Middle frontal gyrus (tissue), 1 donor: ENCODE results near the gene CACNA2D3.

ENCODE experiments used
- DNase-seq: peaks from one replicate; pipeline ENCODE4 v3.0.0-alpha.2; 2015; ENCODE audit warnings: low spot score; ENCODE audit errors: extremely low spot score

Gene CACNA2D3

DNA sequence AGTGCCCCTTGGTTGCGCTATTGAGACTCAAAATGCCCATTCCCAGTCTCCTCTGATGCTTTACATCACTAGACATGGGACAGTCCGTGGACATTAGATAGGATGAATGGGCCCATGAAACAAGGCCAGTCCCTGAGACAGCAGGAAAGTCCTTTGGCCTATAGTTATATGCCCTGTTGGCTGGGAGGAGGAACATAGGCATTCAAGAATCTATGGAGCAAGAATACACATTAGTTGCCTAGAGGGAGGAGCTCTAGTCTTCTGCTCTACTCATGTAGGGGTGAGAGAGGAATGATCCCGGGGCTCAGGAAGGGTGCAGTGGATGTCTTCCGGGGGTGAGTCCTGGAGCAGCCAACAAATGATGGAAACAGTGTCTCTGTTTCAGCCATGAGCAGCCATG lies 863.5 kb downstream of the CACNA2D3 start:
- no peak for DNase-seq

DNA sequence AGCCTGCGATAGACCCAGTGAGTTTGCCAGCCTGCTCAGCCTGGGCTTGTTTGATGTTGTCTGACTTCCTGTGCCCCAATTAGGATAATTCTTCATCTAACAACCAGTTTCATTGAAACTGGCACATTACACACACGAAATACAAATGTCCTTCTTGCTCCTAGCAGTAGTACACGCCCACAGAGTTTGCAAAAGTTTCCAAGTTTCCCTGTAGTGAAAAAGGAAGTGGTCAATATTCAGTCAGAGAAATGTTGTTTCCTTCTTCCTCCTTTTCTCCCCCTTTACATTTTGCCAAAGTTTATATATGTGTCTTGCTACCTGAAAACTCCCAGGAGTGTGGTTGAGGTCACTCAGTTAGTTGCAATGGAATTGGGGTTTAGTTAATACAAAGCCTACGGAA lies 863.9 kb downstream of the CACNA2D3 start:
- no peak for DNase-seq

DNA sequence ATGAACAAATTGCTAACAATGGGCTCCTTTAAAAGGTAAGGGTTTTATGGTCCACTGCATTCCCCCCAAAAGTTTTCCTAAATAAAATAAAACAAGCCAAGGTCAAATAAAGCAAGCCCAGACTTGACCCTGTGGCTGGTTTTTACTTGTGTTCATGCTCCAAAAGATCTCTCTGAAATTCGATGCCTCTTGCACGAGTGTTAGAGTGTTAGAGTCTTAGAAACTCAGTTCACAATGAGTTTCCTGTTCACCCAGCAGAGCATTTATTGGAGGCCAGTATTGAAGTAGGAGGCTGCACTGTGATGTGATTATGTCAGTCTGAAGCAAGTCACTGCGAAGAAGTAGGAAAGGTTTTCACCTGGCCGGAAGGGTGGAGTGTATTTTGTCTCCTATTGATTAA lies 865.4 kb downstream of the CACNA2D3 start:
- no peak for DNase-seq

DNA sequence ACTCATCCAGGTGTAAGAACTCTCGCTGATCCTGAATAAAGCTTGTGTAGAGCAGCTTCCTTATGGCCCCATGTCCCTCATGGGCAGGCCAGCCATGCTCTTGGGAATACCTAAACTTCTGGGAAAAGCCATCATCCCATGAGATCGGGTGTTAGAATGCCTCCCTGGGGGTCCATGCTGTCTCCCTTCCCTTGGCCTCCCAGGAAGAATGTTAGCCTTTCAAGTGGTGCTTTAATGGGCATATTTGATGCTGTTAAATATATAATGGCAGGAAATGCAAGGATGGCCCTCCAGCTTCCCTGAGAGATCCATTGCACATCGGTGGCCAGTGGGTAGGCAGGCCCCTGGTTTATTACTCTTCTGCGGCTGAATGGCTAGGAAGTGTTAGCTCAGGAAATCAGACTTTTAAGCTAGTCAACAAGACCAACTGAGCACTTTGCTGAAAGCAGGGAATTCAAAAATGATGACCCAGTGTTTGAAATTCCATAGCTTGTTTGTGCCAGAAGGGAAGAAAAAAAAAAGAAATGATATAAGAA lies 866.0 kb downstream of the CACNA2D3 start:
- DNase-seq, result no peak

DNA sequence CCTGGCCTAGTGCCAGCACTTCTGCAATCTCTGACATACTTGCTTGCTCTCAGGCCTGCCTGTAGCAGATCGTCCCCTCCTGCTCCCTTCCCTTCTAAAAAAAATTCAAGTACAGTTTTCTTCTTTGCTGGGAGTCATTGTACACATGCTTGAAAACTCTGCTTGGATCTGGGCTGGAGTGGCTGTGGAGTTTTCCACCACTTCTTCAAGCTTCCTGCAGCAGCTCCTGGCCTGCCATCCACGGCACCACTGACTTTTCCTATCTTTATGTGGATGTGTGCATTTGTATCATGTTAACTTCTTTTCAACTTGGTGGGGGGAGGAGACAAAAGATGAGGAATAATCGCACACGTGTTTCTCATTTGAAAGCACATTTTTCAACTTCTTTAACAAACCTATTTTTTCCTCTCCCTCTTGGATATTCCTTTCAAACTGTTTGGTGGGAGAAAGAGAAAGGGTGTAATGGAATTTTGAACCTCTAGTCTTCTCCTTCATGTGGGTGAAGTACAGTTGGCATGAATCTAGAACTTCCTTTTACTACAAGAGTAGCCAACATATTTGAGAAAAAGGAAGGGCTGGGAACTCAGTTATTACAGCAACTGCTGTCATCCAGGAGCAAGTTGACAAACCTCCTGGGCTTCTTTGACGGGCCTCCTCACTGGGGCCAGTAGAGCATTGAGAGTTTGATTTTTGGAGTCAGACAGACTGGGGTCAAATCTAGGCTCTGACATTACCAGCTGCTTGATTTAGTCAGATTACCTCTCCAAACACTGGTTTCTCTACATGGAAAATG lies 866.7 kb downstream of the CACNA2D3 start:
- no peak for DNase-seq

DNA sequence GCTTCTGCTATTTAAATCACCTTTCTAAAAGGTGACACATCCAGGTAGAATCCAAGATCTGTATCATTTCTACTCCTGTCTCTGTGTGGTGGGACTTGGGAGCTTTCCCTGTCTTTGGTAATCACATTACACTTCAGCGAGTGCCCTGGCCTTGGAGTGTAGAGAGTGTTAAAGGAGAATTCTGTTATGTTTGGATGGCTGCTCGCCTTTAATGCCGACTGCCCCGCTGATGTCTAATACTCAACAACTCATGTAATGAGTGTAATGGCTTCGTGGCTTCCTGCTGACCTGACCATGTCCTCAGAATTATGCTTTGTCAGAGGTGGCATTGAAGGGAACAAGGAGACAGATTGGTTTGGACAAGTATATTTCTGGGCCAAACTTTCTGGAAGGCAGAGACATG lies 871.8 kb downstream of the CACNA2D3 start:
- no peak for DNase-seq

DNA sequence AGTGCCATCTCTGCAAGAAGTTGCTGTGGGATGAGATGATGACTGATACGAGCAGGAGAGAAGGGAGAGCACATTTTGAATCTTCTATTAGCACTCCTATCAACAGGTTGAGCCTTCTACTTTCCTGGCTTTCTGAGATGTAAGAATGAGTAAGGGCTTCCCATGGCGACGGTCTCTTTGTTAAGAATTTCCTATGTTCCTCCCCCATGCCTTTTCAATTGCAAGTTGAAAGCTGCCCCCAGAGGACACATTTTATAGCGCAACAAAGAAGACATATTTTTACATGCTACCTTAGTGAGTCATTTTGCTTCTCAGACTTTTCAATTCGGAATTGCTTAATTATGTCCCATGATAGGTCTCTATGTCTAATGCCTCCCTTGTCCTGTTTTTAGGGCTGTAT lies 876.8 kb downstream of the CACNA2D3 start:
- no peak for DNase-seq

DNA sequence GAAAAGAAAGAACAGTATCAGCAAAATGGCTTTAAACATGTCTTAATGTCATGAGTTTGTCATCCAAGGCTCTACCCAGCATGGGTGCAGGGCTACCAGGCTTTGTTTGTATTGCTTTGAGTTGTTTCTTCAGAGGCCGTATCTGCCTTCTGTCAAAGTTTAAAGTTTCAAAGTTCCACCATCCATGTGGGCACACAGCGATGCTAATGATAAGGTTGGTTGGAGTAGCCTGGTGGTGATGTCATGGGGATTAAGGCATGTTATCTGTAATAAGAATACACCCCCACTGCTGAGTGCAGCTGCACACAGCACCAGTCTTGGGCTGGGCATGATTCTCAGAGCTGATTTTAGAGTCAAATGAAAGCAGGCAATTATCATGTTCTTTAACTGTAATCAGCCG lies 877.5 kb downstream of the CACNA2D3 start:
- no peak for DNase-seq

DNA sequence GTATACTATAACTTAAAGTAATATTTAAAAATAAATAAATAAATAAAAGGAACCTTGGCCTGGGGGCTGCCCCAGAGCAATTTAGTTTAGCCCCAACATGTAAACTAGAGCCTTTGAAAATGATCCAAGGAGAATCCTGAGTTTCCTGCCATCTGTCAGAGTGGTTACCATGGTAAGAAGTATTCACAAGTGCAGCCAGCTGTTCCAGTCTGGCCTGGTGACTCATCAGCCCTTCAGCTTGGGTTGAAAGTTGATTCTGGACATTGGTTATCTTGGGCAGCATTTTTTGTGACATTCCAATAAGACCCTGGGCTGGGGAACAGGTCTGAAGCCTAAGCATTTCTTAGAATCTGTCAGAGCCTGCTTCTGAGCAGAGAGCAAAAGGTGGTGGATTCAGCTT lies 878.2 kb downstream of the CACNA2D3 start:
- no peak for DNase-seq

DNA sequence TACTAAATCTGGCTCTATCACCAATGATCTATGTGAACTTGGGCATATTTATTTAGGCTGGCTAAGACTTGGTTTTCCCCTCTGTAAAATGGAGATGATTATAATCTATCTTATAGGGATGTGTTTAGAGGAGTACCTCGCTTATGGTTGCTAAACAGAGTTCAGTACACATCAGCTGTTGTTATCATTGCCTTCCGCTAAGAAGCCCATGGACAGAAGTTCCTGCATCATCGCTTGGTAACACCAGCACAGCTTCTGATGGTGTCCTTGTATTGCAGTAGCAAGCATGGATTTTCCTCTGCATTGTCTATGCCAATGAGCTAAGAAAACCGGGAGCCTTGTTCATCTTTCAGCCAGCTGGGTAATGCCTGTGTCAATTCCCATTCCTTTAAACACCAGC lies 878.6 kb downstream of the CACNA2D3 start:
- DNase-seq, result no peak

DNA sequence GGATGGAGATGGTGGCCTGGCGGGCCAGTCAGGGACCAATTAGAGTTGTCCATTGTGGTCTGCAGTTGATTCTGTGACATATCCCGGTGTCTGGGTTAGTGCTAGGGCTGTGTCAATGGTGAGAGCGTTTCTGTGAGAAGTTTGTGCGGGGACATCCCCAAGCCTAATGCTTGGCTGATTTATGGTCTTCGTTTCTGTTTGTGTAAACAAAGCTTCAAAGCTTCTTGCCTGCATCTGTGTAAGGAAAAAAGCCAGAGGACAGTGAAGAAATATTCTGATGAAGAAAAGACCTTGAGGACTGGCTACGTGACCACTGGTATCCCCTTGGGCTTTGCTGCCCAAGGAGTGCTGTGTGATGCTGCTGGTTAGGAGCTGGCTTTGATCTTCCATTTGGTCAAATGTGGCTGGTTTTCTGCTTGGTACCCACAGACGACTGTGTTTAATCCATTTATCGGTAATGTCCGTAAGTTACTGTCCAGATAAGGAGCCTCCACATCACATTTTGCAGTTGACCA lies 880.1 kb downstream of the CACNA2D3 start:
- no peak for DNase-seq

DNA sequence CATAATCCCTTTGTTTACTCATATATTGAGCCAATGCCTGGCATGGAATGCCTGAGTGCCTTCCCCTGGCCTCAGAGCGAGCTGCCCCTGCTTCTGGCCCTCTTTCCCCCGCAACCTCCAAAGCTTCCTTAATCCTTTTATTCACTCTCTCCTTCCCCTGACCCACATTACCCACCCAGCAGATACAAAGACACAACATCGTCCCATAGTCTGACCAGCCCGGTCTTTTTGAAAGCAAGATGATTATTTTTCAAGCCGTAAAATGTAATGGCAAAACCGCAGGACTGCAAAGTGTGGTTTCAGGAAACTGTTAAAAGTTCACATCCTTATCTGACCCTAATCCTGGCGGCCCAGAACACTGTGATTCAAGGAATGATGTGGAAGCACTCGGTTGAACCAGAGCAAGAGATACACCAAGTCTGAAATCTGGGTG lies 883.9 kb downstream of the CACNA2D3 start:
- DNase-seq, result no peak

DNA sequence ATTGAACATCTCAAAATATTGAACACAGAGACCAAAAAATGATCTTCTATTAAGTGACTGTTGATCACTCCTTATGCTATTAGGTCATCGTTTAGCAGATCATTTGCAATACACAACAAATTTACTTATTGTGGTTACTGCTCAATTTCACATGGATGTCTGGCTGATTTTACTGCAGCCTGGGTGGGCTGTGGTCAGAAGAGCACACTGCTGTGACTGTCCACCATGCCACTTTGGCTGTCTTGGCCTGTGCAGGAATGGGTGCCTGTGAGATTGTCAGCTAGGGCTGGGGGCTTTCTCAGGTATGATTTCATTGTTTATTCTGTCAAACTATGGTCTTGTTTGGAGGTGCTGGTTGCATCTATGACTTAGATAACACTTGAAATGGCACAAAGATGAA lies 885.6 kb downstream of the CACNA2D3 start:
- DNase-seq, result no peak

DNA sequence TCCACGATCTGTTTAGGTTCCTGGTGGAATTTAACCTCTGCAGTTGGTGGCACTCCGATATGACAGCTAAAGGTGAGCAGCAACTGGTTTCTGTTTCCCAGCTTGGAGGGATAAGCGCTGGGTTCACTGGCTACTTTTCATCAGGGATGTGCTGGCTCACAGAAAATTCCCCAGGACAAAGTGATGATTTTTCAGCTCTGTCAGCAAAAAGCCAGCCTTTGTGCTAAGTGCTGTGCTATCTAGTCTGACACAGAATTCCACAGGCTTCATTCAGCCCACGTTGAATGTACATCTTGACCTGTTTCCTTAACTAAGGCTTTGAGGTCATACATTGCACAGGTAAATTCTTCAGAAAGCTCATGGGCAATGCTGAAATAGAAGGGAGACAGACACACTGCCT lies 887.0 kb downstream of the CACNA2D3 start:
- no peak for DNase-seq

DNA sequence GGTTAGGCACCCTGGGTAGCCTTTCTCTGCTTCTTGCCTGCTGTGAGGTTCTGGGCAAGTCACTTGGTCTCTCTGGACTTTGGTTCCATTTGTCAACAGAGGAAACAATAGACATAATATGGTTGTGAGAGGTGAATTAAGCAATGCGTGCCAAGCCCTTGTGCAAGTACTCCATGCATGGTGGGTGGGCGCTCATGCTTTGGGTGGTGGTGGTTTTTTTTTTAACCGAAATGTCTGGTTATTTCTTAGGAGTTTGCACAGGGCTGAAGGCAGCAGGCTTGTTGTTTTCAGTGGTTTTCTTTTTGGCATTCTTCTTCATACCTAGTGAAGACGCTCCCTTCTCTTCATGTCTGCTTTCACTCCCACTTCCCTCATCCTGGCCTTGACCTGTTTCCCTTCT lies 889.7 kb downstream of the CACNA2D3 start:
- no peak for DNase-seq

DNA sequence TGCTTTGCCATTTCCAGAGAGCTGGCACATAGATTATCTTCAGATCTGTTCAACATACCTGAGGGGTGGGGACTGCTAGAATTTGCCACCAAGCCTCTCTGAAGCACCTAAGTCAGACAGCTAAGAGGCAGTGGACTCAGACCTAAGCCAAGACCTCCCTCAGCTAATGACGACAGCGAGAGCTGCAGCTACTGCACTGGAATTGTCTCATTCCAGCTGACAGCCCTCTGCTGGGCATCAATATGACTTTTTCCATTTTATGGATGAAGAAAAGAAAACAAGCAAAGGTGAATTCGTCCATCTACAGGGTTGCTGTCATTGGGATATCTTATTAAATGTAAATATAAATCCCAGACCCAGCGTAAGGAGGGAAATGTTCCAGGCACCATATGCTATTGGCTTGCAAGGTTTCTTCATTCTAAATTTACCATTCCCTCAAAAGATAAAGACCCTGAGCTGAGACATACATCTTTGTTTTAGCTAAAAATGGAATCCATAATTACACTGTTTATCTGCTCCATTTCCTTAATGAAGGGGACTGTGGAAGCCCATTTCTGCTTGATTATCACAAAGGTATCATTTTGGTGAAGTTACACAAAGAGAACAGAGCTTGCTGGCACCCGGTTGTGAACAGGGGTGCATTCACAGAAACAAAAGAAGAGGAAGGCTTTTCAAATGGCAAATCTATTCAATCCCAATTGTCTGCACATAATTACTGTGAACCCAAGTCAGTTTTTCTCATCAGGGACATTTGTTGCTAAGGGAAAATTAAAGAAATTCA lies 891.0 kb downstream of the CACNA2D3 start:
- DNase-seq, result no peak

DNA sequence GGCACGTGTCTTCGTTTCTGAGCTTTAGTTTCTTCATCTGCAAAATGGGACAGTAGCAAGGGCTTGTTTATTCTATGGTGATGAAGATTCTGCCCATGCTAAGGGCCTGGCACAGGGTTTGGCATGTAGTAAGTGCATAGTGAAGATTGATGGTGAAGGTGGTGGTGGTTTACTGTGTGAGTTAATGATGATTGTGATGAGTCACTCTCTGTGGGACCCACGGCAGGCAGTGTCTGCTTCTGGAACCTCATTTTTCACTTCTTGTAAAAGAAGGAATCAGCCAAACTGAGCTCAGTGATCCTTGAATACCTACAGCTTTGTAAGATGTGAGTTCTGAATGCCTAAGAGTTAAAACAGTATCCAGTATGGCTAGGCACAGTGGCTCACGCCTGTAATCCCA lies 891.7 kb downstream of the CACNA2D3 start:
- no peak for DNase-seq

DNA sequence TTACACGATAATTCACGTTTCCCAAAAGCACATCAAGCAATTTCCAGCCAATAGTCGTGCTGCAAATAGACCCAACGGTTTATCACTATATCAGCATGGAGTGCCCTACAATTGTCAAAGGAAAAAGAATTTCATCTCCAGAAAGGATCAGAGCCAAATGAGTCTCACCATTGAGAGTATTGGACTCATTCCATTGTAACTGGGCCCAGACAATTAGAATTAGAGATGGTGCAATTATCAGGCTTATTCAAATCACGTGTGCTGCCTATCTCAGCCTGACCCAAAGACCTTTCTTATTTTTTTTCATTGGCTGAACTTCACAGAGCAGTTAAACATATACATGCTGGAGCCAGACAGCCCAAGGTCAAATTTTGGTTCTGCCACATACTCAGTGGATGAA lies 892.6 kb downstream of the CACNA2D3 start:
- DNase-seq, result no peak

DNA sequence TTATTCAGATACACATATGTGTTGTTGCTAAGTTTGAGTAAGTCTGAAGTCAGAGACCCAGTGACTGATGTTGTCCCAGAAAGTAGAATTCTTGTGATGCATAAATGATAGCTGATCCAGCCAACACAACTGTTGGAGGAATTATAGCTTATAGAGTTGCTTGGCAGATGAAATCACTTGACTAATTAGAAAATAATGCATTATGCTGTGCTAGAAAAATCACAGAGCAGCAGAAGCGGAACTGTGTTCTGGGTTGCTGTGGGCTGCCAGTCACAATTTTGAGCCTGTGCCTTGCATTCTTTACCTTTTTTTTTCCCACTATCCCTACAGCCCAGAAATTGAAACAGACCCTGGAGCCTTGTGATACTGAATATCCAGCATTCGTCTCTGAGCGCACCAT lies 895.5 kb downstream of the CACNA2D3 start:
- no peak for DNase-seq

DNA sequence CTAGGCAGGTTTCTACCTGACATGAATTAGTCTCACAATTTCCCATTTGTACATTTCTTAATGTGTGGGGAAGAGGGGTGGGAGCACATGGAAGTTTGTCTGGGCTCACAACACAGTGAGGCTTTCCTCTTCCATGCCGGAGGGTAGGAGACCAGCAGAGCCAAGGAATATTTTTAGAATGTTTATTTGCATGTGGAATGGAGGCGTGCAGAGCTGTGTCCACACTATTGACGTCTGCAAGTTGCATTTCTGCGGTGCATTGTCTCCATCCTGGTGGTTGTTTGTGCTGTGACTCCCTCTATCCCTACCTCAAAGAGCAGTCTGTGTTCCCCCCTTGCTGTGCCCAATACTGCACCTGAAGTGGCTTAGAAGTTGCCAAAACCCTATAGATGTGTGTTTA lies 908.6 kb downstream of the CACNA2D3 start:
- DNase-seq, result no peak

DNA sequence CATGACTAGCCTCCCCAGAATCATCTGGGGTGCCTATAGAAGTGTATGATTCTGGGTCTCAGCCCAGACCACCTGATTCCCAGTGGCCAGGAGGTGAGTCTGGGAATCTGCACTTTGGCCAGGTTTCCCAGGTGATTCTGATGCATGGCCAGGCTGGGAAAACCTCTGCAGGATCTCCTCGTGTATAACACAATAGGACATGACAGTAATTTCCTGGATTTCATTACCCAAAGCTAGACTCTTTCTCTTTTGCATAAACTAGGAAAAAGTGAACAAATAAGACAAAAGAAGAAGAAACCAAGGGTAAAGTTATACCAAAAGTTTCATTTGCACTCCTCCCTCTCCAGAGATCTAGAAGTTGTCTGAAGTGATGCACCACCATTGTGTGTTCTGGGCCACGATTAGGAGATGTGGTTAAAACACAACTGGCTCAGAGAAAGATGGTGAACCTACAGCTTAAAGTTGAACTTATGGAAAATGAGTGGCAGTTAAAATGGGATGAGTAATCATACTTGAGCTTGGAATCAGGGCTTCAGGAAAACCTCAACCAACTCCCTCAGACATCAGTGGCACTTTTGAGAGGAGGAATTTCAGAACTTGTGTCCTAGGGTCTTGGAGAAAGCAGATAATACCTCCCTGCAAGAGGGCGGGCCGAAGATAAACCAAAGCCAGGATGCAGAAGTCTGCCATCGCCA lies 914.7 kb downstream of the CACNA2D3 start:
- no peak for DNase-seq

DNA sequence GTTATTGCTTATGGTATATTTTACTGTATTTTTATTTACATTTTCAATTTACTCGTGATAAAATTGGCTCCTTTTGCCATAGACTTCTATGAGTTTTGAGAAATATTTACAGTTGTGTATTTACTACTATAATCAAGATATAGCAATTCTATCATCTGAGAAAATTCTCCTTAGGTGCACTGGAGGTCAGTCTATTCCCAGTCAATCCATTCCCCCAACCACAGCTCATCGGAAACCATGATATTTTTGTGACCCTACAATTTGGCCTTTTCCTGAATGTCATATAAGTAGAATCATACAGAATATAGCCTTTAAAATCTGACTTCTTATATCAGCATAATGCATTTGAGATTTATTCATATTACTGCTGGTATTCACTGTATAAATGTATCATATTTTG lies 920.2 kb downstream of the CACNA2D3 start:
- DNase-seq, result no peak
